Activated CD4-positive, alpha-beta T cell treated with anti-CD3 and anti-CD28 coated beads, Interleukin-2, amount 10 ng/mL, durations not matched to agents 24 days and 14 days (primary cell): ENCODE measurements around the gene BBS1. TPM values are rescaled to one million over a fixed set of nuclear protein-coding genes. Genes with fewer than 3 reads are reported as not detected.
A peak's percentile ranks its signal among the peaks of the same experiment; 100 is the strongest.

Experiments used
- DNase-seq: peaks from one replicate; pipeline ENCODE4 v3.0.0; 2022
- H3K27ac Mint-ChIP-seq: one replicate; pipeline ENCODE4 v1.8.0; 2022; ENCODE audit warnings: mild to moderate bottlenecking, mixed read lengths
- H3K27me3 Mint-ChIP-seq: one replicate; pipeline ENCODE4 v1.8.0; 2022; ENCODE audit warnings: mixed read lengths
- H3K36me3 Mint-ChIP-seq: one replicate; pipeline ENCODE4 v1.8.0; 2022; ENCODE audit warnings: low read depth, mild to moderate bottlenecking, mixed read lengths
- H3K4me1 Mint-ChIP-seq: one replicate; pipeline ENCODE4 v1.8.0; 2021; ENCODE audit warnings: mixed read lengths
- H3K4me3 Mint-ChIP-seq: one replicate; pipeline ENCODE4 v1.8.0; 2022; ENCODE audit warnings: mild to moderate bottlenecking, moderate library complexity, mixed read lengths
- H3K9me3 Mint-ChIP-seq: one replicate; pipeline ENCODE4 v1.8.0; 2021; ENCODE audit warnings: mixed read lengths
- intact Hi-C: fragments of 100-400 bp; cut with micrococcal nuclease; formaldehyde crosslinking; loops from one replicate; pipeline ENCODE4 v1.15.1; 2023
- total RNA-seq: library from RNA; stranded (reverse); gene quantifications from 2 replicates; pipeline ENCODE4 v1.2.3, GENCODE V29; 2022

BBS1 gene
- total RNA-seq, 1 donor from 2014 or later = 17.6 TPM

GRCh38 chr11:66484806-66485380 is 25.5 kb upstream of the BBS1 start:
- Mint-ChIP-seq H3K9me3 (no peaks in the 10 kb centered on the region), H3K4me3 (no peak overlapping the region), H3K4me1 (peaks cover 12% of the 10 kb centered on the region), H3K27ac (peak overlapping the region; percentile 40), H3K36me3 (peaks cover 21% of the 10 kb centered on the region), H3K27me3 (no peaks in the 10 kb centered on the region)
- intact Hi-C loops = no loop called here
- no peak for DNase-seq

GRCh38 chr11:66488957-66489356 is 21.5 kb upstream of the BBS1 start:
- Mint-ChIP-seq H3K36me3 (peaks cover 18% of the 10 kb centered on the region), H3K4me1 (peaks cover 3% of the 10 kb centered on the region), H3K27me3 (no peaks in the 10 kb centered on the region), H3K9me3 (no peaks in the 10 kb centered on the region), H3K4me3 (no peak overlapping the region), H3K27ac (no peak overlapping the region)
- intact Hi-C loops = no loop called here
- DNase-seq = no peak

GRCh38 chr11:66489636-66490035 is 20.8 kb upstream of the BBS1 start:
- intact Hi-C loops = no loop called here
- no peak overlapping the region for H3K4me3 Mint-ChIP-seq
- no peak overlapping the region for H3K27ac Mint-ChIP-seq
- peaks cover 2% of the 10 kb centered on the region for H3K4me1 Mint-ChIP-seq
- H3K9me3 Mint-ChIP-seq = no peaks in the 10 kb centered on the region
- DNase-seq = no peak
- H3K27me3 Mint-ChIP-seq = no peaks in the 10 kb centered on the region
- H3K36me3 Mint-ChIP-seq = peaks cover 17% of the 10 kb centered on the region

- Mint-ChIP-seq H3K9me3 (no peaks in the 10 kb centered on the region), H3K4me1 (no peaks in the 10 kb centered on the region), H3K4me3 (no peak overlapping the region), H3K27me3 (no peaks in the 10 kb centered on the region), H3K27ac (no peak overlapping the region), H3K36me3 (peaks cover 16% of the 10 kb centered on the region)
- no peak for DNase-seq
- intact Hi-C loops = no loop called here
Observed at GRCh38 chr11:66491315-66491935, 19.0 kb upstream of the BBS1 start.

- no peak for DNase-seq
- no peaks in the 10 kb centered on the region for H3K27me3 Mint-ChIP-seq
- H3K36me3 Mint-ChIP-seq = peaks cover 22% of the 10 kb centered on the region
- no peak overlapping the region for H3K4me3 Mint-ChIP-seq
- H3K9me3 Mint-ChIP-seq = no peaks in the 10 kb centered on the region
- intact Hi-C loops = no loop called here
- no peaks in the 10 kb centered on the region for H3K4me1 Mint-ChIP-seq
- H3K27ac Mint-ChIP-seq = no peak overlapping the region
Observed at GRCh38 chr11:66492161-66492865, 18.1 kb upstream of the BBS1 start.

- H3K27me3 Mint-ChIP-seq = no peaks in the 10 kb centered on the region
- H3K4me3 Mint-ChIP-seq = no peak overlapping the region
- no peaks in the 10 kb centered on the region for H3K9me3 Mint-ChIP-seq
- intact Hi-C loops = no loop called here
- no peak for DNase-seq
- no peaks in the 10 kb centered on the region for H3K4me1 Mint-ChIP-seq
- peaks cover 25% of the 10 kb centered on the region for H3K36me3 Mint-ChIP-seq
- no peak overlapping the region for H3K27ac Mint-ChIP-seq
Observed at GRCh38 chr11:66493130-66493529, 17.3 kb upstream of the BBS1 start.

GRCh38 chr11:66494458-66494857 is 16.0 kb upstream of the BBS1 start:
- intact Hi-C loops = no loop called here
- Mint-ChIP-seq H3K4me1 (no peaks in the 10 kb centered on the region), H3K27me3 (no peaks in the 10 kb centered on the region), H3K9me3 (no peaks in the 10 kb centered on the region), H3K4me3 (no peak overlapping the region), H3K36me3 (peaks cover 17% of the 10 kb centered on the region), H3K27ac (no peak overlapping the region)
- DNase-seq = no peak

GRCh38 chr11:66494935-66495334 is 15.5 kb upstream of the BBS1 start:
- Mint-ChIP-seq H3K36me3 (peaks cover 19% of the 10 kb centered on the region), H3K4me3 (no peak overlapping the region), H3K9me3 (no peaks in the 10 kb centered on the region), H3K4me1 (no peaks in the 10 kb centered on the region), H3K27me3 (no peaks in the 10 kb centered on the region), H3K27ac (no peak overlapping the region)
- DNase-seq = no peak
- intact Hi-C loops = no loop called here

GRCh38 chr11:66495401-66495854 is 15.0 kb upstream of the BBS1 start:
- no peaks in the 10 kb centered on the region for H3K4me1 Mint-ChIP-seq
- H3K36me3 Mint-ChIP-seq = peaks cover 20% of the 10 kb centered on the region
- H3K4me3 Mint-ChIP-seq = no peak overlapping the region
- H3K9me3 Mint-ChIP-seq = no peaks in the 10 kb centered on the region
- intact Hi-C loops = no loop called here
- no peaks in the 10 kb centered on the region for H3K27me3 Mint-ChIP-seq
- no peak overlapping the region for H3K27ac Mint-ChIP-seq
- DNase-seq = peak; percentile 68

GRCh38 chr11:66497206-66497605 is 13.2 kb upstream of the BBS1 start:
- no peak for DNase-seq
- H3K9me3 Mint-ChIP-seq = no peaks in the 10 kb centered on the region
- H3K27me3 Mint-ChIP-seq = no peaks in the 10 kb centered on the region
- H3K27ac Mint-ChIP-seq = no peak overlapping the region
- H3K36me3 Mint-ChIP-seq = peaks cover 22% of the 10 kb centered on the region
- intact Hi-C loops = no loop called here
- H3K4me1 Mint-ChIP-seq = no peaks in the 10 kb centered on the region
- H3K4me3 Mint-ChIP-seq = no peak overlapping the region

- no peaks in the 10 kb centered on the region for H3K27me3 Mint-ChIP-seq
- DNase-seq = no peak
- H3K4me1 Mint-ChIP-seq = no peaks in the 10 kb centered on the region
- H3K27ac Mint-ChIP-seq = no peak overlapping the region
- intact Hi-C loops = no loop called here
- no peaks in the 10 kb centered on the region for H3K9me3 Mint-ChIP-seq
- H3K4me3 Mint-ChIP-seq = no peak overlapping the region
- peaks cover 20% of the 10 kb centered on the region for H3K36me3 Mint-ChIP-seq
Observed at GRCh38 chr11:66498506-66498905, 11.9 kb upstream of the BBS1 start.

GRCh38 chr11:66505276-66505816 is 5.1 kb upstream of the BBS1 start:
- DNase-seq = no peak
- intact Hi-C loops = no loop called here
- Mint-ChIP-seq H3K27me3 (no peaks in the 10 kb centered on the region), H3K27ac (no peak overlapping the region), H3K4me1 (peaks cover 6% of the 10 kb centered on the region), H3K36me3 (peaks cover 23% of the 10 kb centered on the region), H3K9me3 (no peaks in the 10 kb centered on the region), H3K4me3 (no peak overlapping the region)

GRCh38 chr11:66509131-66509561 is 1.3 kb upstream of the BBS1 start:
- Mint-ChIP-seq H3K4me3 (no peak overlapping the region), H3K27ac (peak overlapping the region; percentile 52), H3K36me3 (peaks cover 18% of the 10 kb centered on the region), H3K27me3 (no peaks in the 10 kb centered on the region), H3K9me3 (no peaks in the 10 kb centered on the region), H3K4me1 (peaks cover 17% of the 10 kb centered on the region)
- DNase-seq = no peak
- intact Hi-C loops = no loop called here

- H3K27me3 Mint-ChIP-seq = no peaks in the 10 kb centered on the region
- intact Hi-C loops = loop anchor here (1.0 kb wide), 1 partner anchor 35 kb away; the partner anchor contains the start of genes ACTN3 and ZDHHC24
- DNase-seq = no peak
- peak overlapping the region; percentile 67 for H3K27ac Mint-ChIP-seq
- peaks cover 17% of the 10 kb centered on the region for H3K4me1 Mint-ChIP-seq
- no peaks in the 10 kb centered on the region for H3K9me3 Mint-ChIP-seq
- peak overlapping the region; percentile 91 for H3K4me3 Mint-ChIP-seq
- peaks cover 14% of the 10 kb centered on the region for H3K36me3 Mint-ChIP-seq
Observed at GRCh38 chr11:66510990-66511339, 530 bp downstream of the BBS1 start.
